HG02943 (cell line): ENCODE results near the gene PIP4K2C.
"Not testable (repeated sequence)": the region's sequence is repeated elsewhere in the genome, so short reads cannot be mapped to it uniquely, and the experiment has no call there.

ENCODE experiments used
- ATAC-seq: cut with Tn5 transposase; IDR thresholded peaks from one replicate; pipeline ENCODE4 v1.9.1; 2021; ENCODE audit warnings: mild to moderate bottlenecking, low read depth, moderate library complexity; ENCODE audit not compliant: unreplicated experiment

The PIP4K2C gene

GRCh38 chr12:57583008-57583831 lies 7.8 kb upstream of the PIP4K2C start:
- peak; percentile 90 for ATAC-seq

- ATAC-seq, result no peak
Observed at GRCh38 chr12:57584050-57584449, 6.9 kb upstream of the PIP4K2C start.

GRCh38 chr12:57584690-57585089 lies 6.3 kb upstream of the PIP4K2C start:
- ATAC-seq, result no peak

- no peak for ATAC-seq
Observed at GRCh38 chr12:57585156-57585555, 5.8 kb upstream of the PIP4K2C start.

GRCh38 chr12:57586128-57586527 lies 4.9 kb upstream of the PIP4K2C start:
- ATAC-seq, result no peak

- no peak for ATAC-seq
Observed at GRCh38 chr12:57586832-57587429, 4.1 kb upstream of the PIP4K2C start.

- not testable (repeated sequence) for ATAC-seq
Observed at GRCh38 chr12:57588951-57589610, 1.9 kb upstream of the PIP4K2C start.

- peak; percentile 8 for ATAC-seq
Observed at GRCh38 chr12:57590479-57590863, 521 bp upstream of the PIP4K2C start.

- ATAC-seq, result no peak
Observed at GRCh38 chr12:57591782-57592325, 862 bp downstream of the PIP4K2C start.

- ATAC-seq, result no peak
Observed at GRCh38 chr12:57592551-57593165, 1.7 kb downstream of the PIP4K2C start.

GRCh38 chr12:57593187-57593586 lies 2.2 kb downstream of the PIP4K2C start:
- no peak for ATAC-seq

GRCh38 chr12:57600395-57600794 lies 9.4 kb downstream of the PIP4K2C start:
- ATAC-seq, result no peak

GRCh38 chr12:57602544-57602943 lies 11.6 kb downstream of the PIP4K2C start:
- ATAC-seq, result no peak

GRCh38 chr12:57603324-57603723 lies 12.3 kb downstream of the PIP4K2C start:
- no peak for ATAC-seq

- ATAC-seq, result no peak
Observed at GRCh38 chr12:57603815-57604453, 12.9 kb downstream of the PIP4K2C start.

GRCh38 chr12:57604454-57604991 lies 13.5 kb downstream of the PIP4K2C start, which contains the start of gene DTX3:
TSS of gene DTX3 (plus strand) at chr12:57604824. CDS start at chr12:57606518, 1,694 bp downstream.
- ATAC-seq, result no peak

GRCh38 chr12:57604992-57605810 lies 14.2 kb downstream of the PIP4K2C start:
- ATAC-seq, result no peak

GRCh38 chr12:57605811-57606311 lies 14.9 kb downstream of the PIP4K2C start:
- ATAC-seq, result no peak

- ATAC-seq, result no peak
Observed at GRCh38 chr12:57606399-57606798, 15.4 kb downstream of the PIP4K2C start.
